Germinal center (tissue), 1 donor: ENCODE data around the gene FCHO2.

Experiments
- DNase-seq: peaks from one replicate; pipeline ENCODE4 v3.0.0; 2012; ENCODE audit warnings: mixed read lengths, low spot score

The FCHO2 gene

GRCh38 chr5:73135429-73136054, 179.7 kb downstream of the FCHO2 start:
- DNase-seq = peak; percentile 35

GRCh38 chr5:73136055-73136562, 180.3 kb downstream of the FCHO2 start:
- no peak for DNase-seq

GRCh38 chr5:73137563-73138530, 182.0 kb downstream of the FCHO2 start:
- no peak for DNase-seq

- no peak for DNase-seq
These were observed 183.6 kb downstream of the FCHO2 start for GRCh38 chr5:73139485-73139884.
